NT2/D1 (cell line): Measurements from ENCODE around the gene PSD.

Experiments used
- DNase-seq: peaks from one replicate; pipeline ENCODE4 v3.0.0-alpha.2; 2011; ENCODE audit warnings: low read depth, low spot score
- H3K27me3 ChIP-seq: 2 replicates; pipeline ENCODE4 v1.6.0; 2011; ENCODE audit warnings: mild to moderate bottlenecking; ENCODE audit not compliant: insufficient read length, insufficient read depth
- H3K36me3 ChIP-seq: 2 replicates; pipeline ENCODE4 v1.6.1; 2011; ENCODE audit warnings: mild to moderate bottlenecking, low read length, mixed read lengths; ENCODE audit not compliant: insufficient read depth, insufficient read length
- H3K4me1 ChIP-seq: 2 replicates; pipeline ENCODE4 v1.5.1; 2011; ENCODE audit not compliant: insufficient read depth, insufficient read length
- H3K4me3 ChIP-seq: 2 replicates; pipeline ENCODE4 v1.5.1; 2011; ENCODE audit warnings: low read depth; ENCODE audit not compliant: insufficient read length
- H3K9ac ChIP-seq: 2 replicates; pipeline ENCODE4 v1.6.0; 2011; ENCODE audit warnings: low read depth; ENCODE audit not compliant: insufficient read length
- H3K9me3 ChIP-seq: 2 replicates; pipeline ENCODE4 v1.5.1; 2011; ENCODE audit warnings: mild to moderate bottlenecking, low read length; ENCODE audit not compliant: insufficient read depth
- SUZ12 ChIP-seq: IDR thresholded peaks from 2 replicates; pipeline ENCODE4 v1.6.1; 2011; ENCODE audit not compliant: insufficient read length, insufficient read depth; ENCODE audit errors: extremely low read depth
- YY1 ChIP-seq: IDR thresholded peaks from 2 replicates; pipeline ENCODE4 v1.6.1; 2011; ENCODE audit not compliant: insufficient read length, insufficient read depth
- ZNF274 ChIP-seq: IDR thresholded peaks from 2 replicates; pipeline ENCODE4 v1.6.1; 2011; ENCODE audit warnings: mild to moderate bottlenecking, low read depth, low read length

Gene PSD

GRCh38 chr10:102396317-102396650 lies 22.3 kb downstream of the PSD start:
- H3K4me3 ChIP-seq = peak overlapping the region; percentile 77
- peaks cover 43% of the 10 kb centered on the region for H3K36me3 ChIP-seq
- TF ChIP-seq ZNF274 = no peak
- TF ChIP-seq YY1 = no peak
- no peak for TF ChIP-seq SUZ12
- H3K4me1 ChIP-seq = peaks cover 24% of the 10 kb centered on the region
- H3K9ac ChIP-seq = peak overlapping the region; percentile 86
- peaks cover 4% of the 10 kb centered on the region for H3K27me3 ChIP-seq
- DNase-seq = no peak
- H3K9me3 ChIP-seq = no peaks in the 10 kb centered on the region

GRCh38 chr10:102395400-102396316 lies 22.9 kb downstream of the PSD start, which contains the start of gene NFKB2:
TSS of gene NFKB2 (plus strand) at chr10:102395705. CDS start at chr10:102395960, 255 bp downstream.
- peak within 1 kb of the TSS; percentile 92 for H3K9ac ChIP-seq
- H3K36me3 ChIP-seq = peaks cover 37% of the 10 kb centered on the region
- peak; percentile 78 for DNase-seq
- H3K4me1 ChIP-seq = peaks cover 24% of the 10 kb centered on the region
- TF ChIP-seq SUZ12 (no peak), YY1 (no peak), ZNF274 (no peak)
- H3K27me3 ChIP-seq = peaks cover 4% of the 10 kb centered on the region
- H3K9me3 ChIP-seq = no peaks in the 10 kb centered on the region
- peak within 1 kb of the TSS; percentile 77 for H3K4me3 ChIP-seq

GRCh38 chr10:102394801-102395399 lies 23.7 kb downstream of the PSD start:
- DNase-seq = no peak
- Histone ChIP-seq H3K9ac (peak overlapping the region; percentile 92), H3K4me3 (peak overlapping the region; percentile 74), H3K27me3 (peaks cover 4% of the 10 kb centered on the region), H3K9me3 (no peaks in the 10 kb centered on the region), H3K4me1 (peaks cover 19% of the 10 kb centered on the region), H3K36me3 (peaks cover 29% of the 10 kb centered on the region)
- TF ChIP-seq ZNF274 (no peak), YY1 (no peak), SUZ12 (no peak)

GRCh38 chr10:102394079-102394800 lies 24.3 kb downstream of the PSD start:
- Histone ChIP-seq H3K4me3 (peak overlapping the region; percentile 74), H3K9ac (peak overlapping the region; percentile 92), H3K27me3 (peaks cover 4% of the 10 kb centered on the region), H3K9me3 (no peaks in the 10 kb centered on the region), H3K4me1 (peaks cover 15% of the 10 kb centered on the region), H3K36me3 (peaks cover 26% of the 10 kb centered on the region)
- TF ChIP-seq YY1 (no peak), ZNF274 (no peak), SUZ12 (no peak)
- DNase-seq = peak; percentile 54

- H3K27me3 ChIP-seq = peaks cover 4% of the 10 kb centered on the region
- no peaks in the 10 kb centered on the region for H3K9me3 ChIP-seq
- peak; percentile 59 for DNase-seq
- TF ChIP-seq SUZ12 (no peak), ZNF274 (no peak), YY1 (no peak)
- H3K4me1 ChIP-seq = peaks cover 15% of the 10 kb centered on the region
- peaks cover 23% of the 10 kb centered on the region for H3K36me3 ChIP-seq
- H3K9ac ChIP-seq = peak overlapping the region; percentile 54
- H3K4me3 ChIP-seq = peak overlapping the region; percentile 74
Measured at GRCh38 chr10:102393411-102394078, 25.0 kb downstream of the PSD start.

GRCh38 chr10:102392306-102392705 lies 26.3 kb downstream of the PSD start:
- DNase-seq = no peak
- H3K4me1 ChIP-seq = peaks cover 15% of the 10 kb centered on the region
- peaks cover 11% of the 10 kb centered on the region for H3K36me3 ChIP-seq
- H3K9ac ChIP-seq = no peak overlapping the region
- H3K27me3 ChIP-seq = peaks cover 4% of the 10 kb centered on the region
- no peaks in the 10 kb centered on the region for H3K9me3 ChIP-seq
- no peak overlapping the region for H3K4me3 ChIP-seq
- TF ChIP-seq SUZ12 (no peak), ZNF274 (no peak), YY1 (no peak)
